ENCODE results near the gene SLC4A8.

SLC4A8 gene

DNA sequence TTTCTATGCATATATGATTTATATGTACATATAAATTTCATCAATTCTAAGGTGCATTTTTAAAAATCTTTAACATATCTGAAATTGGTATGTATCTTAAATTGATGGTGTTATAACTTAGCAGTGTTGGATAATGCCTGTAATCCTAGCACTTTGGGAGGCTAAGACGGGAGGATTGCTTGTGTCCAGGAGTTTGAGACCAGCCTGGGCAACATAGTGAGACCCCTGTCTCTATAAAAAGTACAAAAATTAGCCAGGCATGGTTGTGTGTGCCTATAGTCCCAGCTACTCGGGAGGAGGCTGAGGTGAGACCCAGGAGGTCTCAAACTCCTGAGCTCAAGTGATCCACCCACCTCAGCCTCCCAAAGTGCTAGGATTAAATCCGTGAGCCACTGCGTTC lies 27.0 kb upstream of the SLC4A8 start:
- Histone ChIP-seq H3K36me3 (ENCODE audit: control insufficient read depth, low read length) (no peaks in the 10 kb centered on the region), H3K9me2 (replicated peaks; ENCODE audit: control insufficient read depth, low read length) (no peaks in the 10 kb centered on the region), H3K4me1 (ENCODE audit: control insufficient read depth, low read length) (no peaks in the 10 kb centered on the region), H3K27ac (ENCODE audit: low read depth, low read length) (no peak overlapping the region), H3K9me3 (ENCODE audit: control insufficient read depth, insufficient read depth, low read length) (no peaks in the 10 kb centered on the region), H3K27me3 (ENCODE audit: control insufficient read depth, low read length) (peaks cover 79% of the 10 kb centered on the region), H3F3A (ENCODE audit: control insufficient read depth, insufficient read depth) (no peaks in the 10 kb centered on the region), H3K79me2 (ENCODE audit: control insufficient read depth, low read length) (no peaks in the 10 kb centered on the region), H3K4me2 (ENCODE audit: low read length) (no peak overlapping the region), H4K20me1 (ENCODE audit: control insufficient read depth, insufficient read depth, low read depth, low read length) (peaks cover 7% of the 10 kb centered on the region; the same call in 1 of the 2 replicates), H3K4me3 (ENCODE audit: low read length) (no peak overlapping the region)
- TF ChIP-seq EZH2phosphoT487 (IDR thresholded peaks at IDR 0.05; ENCODE audit: borderline replicate concordance, low read length) = no peak
- TF ChIP-seq, protein P1, sequence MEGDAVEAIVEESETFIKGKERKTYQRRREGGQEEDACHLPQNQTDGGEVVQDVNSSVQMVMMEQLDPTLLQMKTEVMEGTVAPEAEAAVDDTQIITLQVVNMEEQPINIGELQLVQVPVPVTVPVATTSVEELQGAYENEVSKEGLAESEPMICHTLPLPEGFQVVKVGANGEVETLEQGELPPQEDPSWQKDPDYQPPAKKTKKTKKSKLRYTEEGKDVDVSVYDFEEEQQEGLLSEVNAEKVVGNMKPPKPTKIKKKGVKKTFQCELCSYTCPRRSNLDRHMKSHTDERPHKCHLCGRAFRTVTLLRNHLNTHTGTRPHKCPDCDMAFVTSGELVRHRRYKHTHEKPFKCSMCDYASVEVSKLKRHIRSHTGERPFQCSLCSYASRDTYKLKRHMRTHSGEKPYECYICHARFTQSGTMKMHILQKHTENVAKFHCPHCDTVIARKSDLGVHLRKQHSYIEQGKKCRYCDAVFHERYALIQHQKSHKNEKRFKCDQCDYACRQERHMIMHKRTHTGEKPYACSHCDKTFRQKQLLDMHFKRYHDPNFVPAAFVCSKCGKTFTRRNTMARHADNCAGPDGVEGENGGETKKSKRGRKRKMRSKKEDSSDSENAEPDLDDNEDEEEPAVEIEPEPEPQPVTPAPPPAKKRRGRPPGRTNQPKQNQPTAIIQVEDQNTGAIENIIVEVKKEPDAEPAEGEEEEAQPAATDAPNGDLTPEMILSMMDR (IDR thresholded peaks at IDR 0.05; ENCODE audit: low read depth, low read length, poor library complexity, severe bottlenecking) = no peak

DNA sequence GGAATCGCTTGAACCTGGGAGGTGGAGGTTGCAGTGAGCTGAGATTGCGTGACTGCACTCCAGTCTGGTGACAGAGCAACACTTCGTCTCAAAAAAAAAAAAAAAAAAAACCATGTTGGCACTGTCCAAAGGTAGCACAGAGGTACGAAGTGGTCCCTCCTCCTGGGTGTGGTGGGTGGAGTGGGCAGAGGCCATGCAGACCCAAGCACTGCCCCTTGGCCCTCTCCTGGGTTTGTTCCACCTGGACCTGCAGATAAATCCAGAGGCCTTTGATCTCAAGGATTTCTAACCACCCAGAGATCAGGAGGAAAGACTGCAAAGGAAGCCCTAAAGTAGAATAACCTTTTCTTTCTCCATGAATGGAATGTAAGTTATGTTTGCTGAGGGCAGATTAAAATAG lies 24.7 kb upstream of the SLC4A8 start:
- H3F3A ChIP-seq (ENCODE audit: control insufficient read depth, insufficient read depth) = no peaks in the 10 kb centered on the region
- no peaks in the 10 kb centered on the region for H3K4me1 ChIP-seq (ENCODE audit: control insufficient read depth, low read length)
- no peaks in the 10 kb centered on the region for H3K9me3 ChIP-seq (ENCODE audit: control insufficient read depth, insufficient read depth, low read length)
- no peaks in the 10 kb centered on the region for H4K20me1 ChIP-seq (ENCODE audit: control insufficient read depth, insufficient read depth, low read depth, low read length)
- H3K9me2 ChIP-seq (replicated peaks; ENCODE audit: control insufficient read depth, low read length) = no peaks in the 10 kb centered on the region
- H3K27ac ChIP-seq (ENCODE audit: low read depth, low read length) = no peak overlapping the region
- no peak overlapping the region for H3K4me3 ChIP-seq (ENCODE audit: low read length)
- H3K4me2 ChIP-seq (ENCODE audit: low read length) = no peak overlapping the region
- H3K79me2 ChIP-seq (ENCODE audit: control insufficient read depth, low read length) = no peaks in the 10 kb centered on the region
- TF ChIP-seq, protein P1 (IDR thresholded peaks at IDR 0.05; ENCODE audit: low read depth, low read length, poor library complexity, severe bottlenecking) = no peak
- H3K36me3 ChIP-seq (ENCODE audit: control insufficient read depth, low read length) = no peaks in the 10 kb centered on the region
- H3K27me3 ChIP-seq (ENCODE audit: control insufficient read depth, low read length) = peaks cover 79% of the 10 kb centered on the region

DNA sequence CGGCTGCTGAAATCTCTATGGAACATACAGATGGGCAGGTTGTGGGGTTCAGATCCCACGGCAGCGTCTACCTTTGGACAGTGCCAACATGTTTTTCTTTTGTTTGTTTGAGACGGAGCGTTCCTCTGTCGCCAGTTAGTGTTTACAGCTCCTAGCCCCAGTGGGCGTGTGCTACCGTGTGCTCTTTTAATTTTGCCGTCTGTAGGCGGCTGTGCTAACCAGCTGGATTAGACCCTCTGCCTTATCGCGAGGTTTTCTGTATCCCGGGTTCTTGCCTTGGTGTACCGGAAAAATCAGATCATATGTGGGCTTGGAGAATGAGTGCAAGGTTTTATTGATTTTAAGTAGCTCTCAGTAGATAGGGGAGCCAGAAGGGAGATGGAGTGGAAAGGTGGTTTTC lies 23.6 kb upstream of the SLC4A8 start:
- Histone ChIP-seq H4K20me1 (ENCODE audit: control insufficient read depth, insufficient read depth, low read depth, low read length) (no peaks in the 10 kb centered on the region), H3K9me3 (ENCODE audit: control insufficient read depth, insufficient read depth, low read length) (no peaks in the 10 kb centered on the region), H3F3A (ENCODE audit: control insufficient read depth, insufficient read depth) (no peaks in the 10 kb centered on the region), H3K79me2 (ENCODE audit: control insufficient read depth, low read length) (no peaks in the 10 kb centered on the region), H3K9me2 (replicated peaks; ENCODE audit: control insufficient read depth, low read length) (no peaks in the 10 kb centered on the region), H3K36me3 (ENCODE audit: control insufficient read depth, low read length) (no peaks in the 10 kb centered on the region), H3K27me3 (ENCODE audit: control insufficient read depth, low read length) (peaks cover 73% of the 10 kb centered on the region), H3K4me1 (ENCODE audit: control insufficient read depth, low read length) (no peaks in the 10 kb centered on the region), H3K27ac (ENCODE audit: low read depth, low read length) (no peak overlapping the region), H3K4me2 (ENCODE audit: low read length) (no peak overlapping the region), H3K4me3 (ENCODE audit: low read length) (no peak overlapping the region)
- TF ChIP-seq, protein P1 (IDR thresholded peaks at IDR 0.05; ENCODE audit: low read depth, low read length, poor library complexity, severe bottlenecking) = no peak
- no peak for TF ChIP-seq EZH2phosphoT487 (IDR thresholded peaks at IDR 0.05; ENCODE audit: borderline replicate concordance, low read length)

DNA sequence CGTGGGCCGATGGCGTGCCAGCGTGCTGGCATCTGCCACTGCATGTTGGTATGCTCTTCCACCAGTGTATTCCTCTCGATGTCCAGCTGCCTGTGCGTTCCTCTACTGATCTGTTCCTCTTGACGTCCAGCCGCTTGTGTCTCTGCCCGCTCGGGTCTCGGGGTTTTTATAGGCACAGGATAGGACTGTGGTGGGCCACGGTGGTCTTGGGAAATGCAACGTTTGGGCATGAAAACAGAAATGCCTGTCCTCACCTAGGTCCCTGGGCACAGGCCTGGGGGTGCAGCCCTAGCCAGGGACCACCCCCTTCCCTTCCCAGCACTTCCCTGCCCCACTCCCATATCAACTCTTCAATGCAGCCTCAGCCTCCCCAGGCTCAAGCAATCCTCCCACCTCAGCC lies 23.1 kb upstream of the SLC4A8 start:
- H3K27me3 ChIP-seq (ENCODE audit: control insufficient read depth, low read length) = peaks cover 74% of the 10 kb centered on the region
- TF ChIP-seq, protein P1 (IDR thresholded peaks at IDR 0.05; ENCODE audit: low read depth, low read length, poor library complexity, severe bottlenecking) = no peak
- no peak for TF ChIP-seq EZH2phosphoT487 (IDR thresholded peaks at IDR 0.05; ENCODE audit: borderline replicate concordance, low read length)
- no peak overlapping the region for H3K4me2 ChIP-seq (ENCODE audit: low read length)
- no peaks in the 10 kb centered on the region for H3K9me2 ChIP-seq (replicated peaks; ENCODE audit: control insufficient read depth, low read length)
- no peaks in the 10 kb centered on the region for H3K4me1 ChIP-seq (ENCODE audit: control insufficient read depth, low read length)
- H3K4me3 ChIP-seq (ENCODE audit: low read length) = no peak overlapping the region
- H3F3A ChIP-seq (ENCODE audit: control insufficient read depth, insufficient read depth) = no peaks in the 10 kb centered on the region
- no peaks in the 10 kb centered on the region for H4K20me1 ChIP-seq (ENCODE audit: control insufficient read depth, insufficient read depth, low read depth, low read length)
- H3K27ac ChIP-seq (ENCODE audit: low read depth, low read length) = no peak overlapping the region
- no peaks in the 10 kb centered on the region for H3K36me3 ChIP-seq (ENCODE audit: control insufficient read depth, low read length)
- H3K79me2 ChIP-seq (ENCODE audit: control insufficient read depth, low read length) = no peaks in the 10 kb centered on the region
- no peaks in the 10 kb centered on the region for H3K9me3 ChIP-seq (ENCODE audit: control insufficient read depth, insufficient read depth, low read length)

Measured in DOHH2 (cell line).